Neural crest cell (in vitro differentiated cells): ENCODE results near the gene PDPK1. TPM values are rescaled to one million over a fixed set of nuclear protein-coding genes. Genes with fewer than 3 reads are reported as not detected.

Source experiments
- DNase-seq: peaks from one replicate; pipeline ENCODE4 v3.0.0; 2021; ENCODE audit warnings: low read depth, mixed read lengths, low spot score
- H3K27ac Mint-ChIP-seq: one replicate; pipeline ENCODE4 v1.8.0; 2021; ENCODE audit warnings: mild to moderate bottlenecking, mixed read lengths; ENCODE audit not compliant: unreplicated experiment
- H3K27me3 Mint-ChIP-seq: 2 replicates; pipeline ENCODE4 v1.8.0; 2021; ENCODE audit warnings: low read depth, mild to moderate bottlenecking, mixed read lengths
- H3K36me3 Mint-ChIP-seq: 2 replicates; pipeline ENCODE4 v1.8.0; 2021; ENCODE audit warnings: low read depth, mild to moderate bottlenecking, mixed read lengths
- H3K4me1 Mint-ChIP-seq: 2 replicates; pipeline ENCODE4 v1.8.0; 2021; ENCODE audit warnings: mixed read lengths
- H3K4me3 Mint-ChIP-seq: one replicate; pipeline ENCODE4 v1.8.0; 2021; ENCODE audit warnings: mild to moderate bottlenecking, mixed read lengths
- H3K9me3 Mint-ChIP-seq: 2 replicates; pipeline ENCODE4 v1.8.0; 2021; ENCODE audit warnings: mixed read lengths
- total RNA-seq: library from RNA; stranded (reverse); gene quantifications from 2 replicates; pipeline ENCODE4 v1.2.1, GENCODE V29; 2021
- TF ChIP-seq, protein P1 (sequence below): fragments of 200-600 bp; sonication (generic); conservative IDR thresholded peaks from 2 replicates; pipeline ENCODE4 v1.5.0; 2021; ENCODE audit warnings: antibody characterized with exemption, mild to moderate bottlenecking

Gene PDPK1
- total RNA-seq, 1 donor from 2014 or later: 37.5 TPM

GRCh38 chr16:2529061-2529931, 8.5 kb upstream of the PDPK1 start:
- H3K9me3 Mint-ChIP-seq: no peaks in the 10 kb centered on the region
- TF ChIP-seq, protein P1, sequence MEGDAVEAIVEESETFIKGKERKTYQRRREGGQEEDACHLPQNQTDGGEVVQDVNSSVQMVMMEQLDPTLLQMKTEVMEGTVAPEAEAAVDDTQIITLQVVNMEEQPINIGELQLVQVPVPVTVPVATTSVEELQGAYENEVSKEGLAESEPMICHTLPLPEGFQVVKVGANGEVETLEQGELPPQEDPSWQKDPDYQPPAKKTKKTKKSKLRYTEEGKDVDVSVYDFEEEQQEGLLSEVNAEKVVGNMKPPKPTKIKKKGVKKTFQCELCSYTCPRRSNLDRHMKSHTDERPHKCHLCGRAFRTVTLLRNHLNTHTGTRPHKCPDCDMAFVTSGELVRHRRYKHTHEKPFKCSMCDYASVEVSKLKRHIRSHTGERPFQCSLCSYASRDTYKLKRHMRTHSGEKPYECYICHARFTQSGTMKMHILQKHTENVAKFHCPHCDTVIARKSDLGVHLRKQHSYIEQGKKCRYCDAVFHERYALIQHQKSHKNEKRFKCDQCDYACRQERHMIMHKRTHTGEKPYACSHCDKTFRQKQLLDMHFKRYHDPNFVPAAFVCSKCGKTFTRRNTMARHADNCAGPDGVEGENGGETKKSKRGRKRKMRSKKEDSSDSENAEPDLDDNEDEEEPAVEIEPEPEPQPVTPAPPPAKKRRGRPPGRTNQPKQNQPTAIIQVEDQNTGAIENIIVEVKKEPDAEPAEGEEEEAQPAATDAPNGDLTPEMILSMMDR: peak; percentile 19
- DNase-seq: no peak
- H3K36me3 Mint-ChIP-seq: peaks cover 2% of the 10 kb centered on the region
- H3K27ac Mint-ChIP-seq: no peak overlapping the region
- H3K4me3 Mint-ChIP-seq: peak overlapping the region; percentile 38
- H3K27me3 Mint-ChIP-seq: peaks cover 14% of the 10 kb centered on the region
- H3K4me1 Mint-ChIP-seq: peaks cover 13% of the 10 kb centered on the region

- Mint-ChIP-seq H3K36me3 (no peaks in the 10 kb centered on the region), H3K4me3 (peak overlapping the region; percentile 69), H3K27me3 (peaks cover 17% of the 10 kb centered on the region), H3K9me3 (no peaks in the 10 kb centered on the region), H3K27ac (no peak overlapping the region), H3K4me1 (peaks cover 16% of the 10 kb centered on the region)
- no peak for DNase-seq
- TF ChIP-seq, protein P1: no peak
Measured at GRCh38 chr16:2529961-2530628, 7.7 kb upstream of the PDPK1 start.

GRCh38 chr16:2530629-2531318, 7.0 kb upstream of the PDPK1 start:
- Mint-ChIP-seq H3K27me3 (peaks cover 17% of the 10 kb centered on the region), H3K4me3 (peak overlapping the region; percentile 92), H3K9me3 (no peaks in the 10 kb centered on the region), H3K4me1 (peaks cover 19% of the 10 kb centered on the region), H3K27ac (no peak overlapping the region), H3K36me3 (no peaks in the 10 kb centered on the region)
- TF ChIP-seq, protein P1: no peak
- DNase-seq: no peak

- Mint-ChIP-seq H3K9me3 (no peaks in the 10 kb centered on the region), H3K4me3 (peak within 1 kb of the TSS; percentile 92), H3K27me3 (peaks cover 17% of the 10 kb centered on the region), H3K36me3 (no peaks in the 10 kb centered on the region), H3K27ac (peak within 1 kb of the TSS; percentile 87), H3K4me1 (peaks cover 24% of the 10 kb centered on the region)
- TF ChIP-seq, protein P1: no peak
- no peak for DNase-seq
Measured at GRCh38 chr16:2531371-2531695, 6.5 kb upstream of the PDPK1 start, which contains the start of gene CEMP1. CEMP1 (minus strand) TSS chr16:2531408; CDS start chr16:2531073, 335 bp downstream.

DNA sequence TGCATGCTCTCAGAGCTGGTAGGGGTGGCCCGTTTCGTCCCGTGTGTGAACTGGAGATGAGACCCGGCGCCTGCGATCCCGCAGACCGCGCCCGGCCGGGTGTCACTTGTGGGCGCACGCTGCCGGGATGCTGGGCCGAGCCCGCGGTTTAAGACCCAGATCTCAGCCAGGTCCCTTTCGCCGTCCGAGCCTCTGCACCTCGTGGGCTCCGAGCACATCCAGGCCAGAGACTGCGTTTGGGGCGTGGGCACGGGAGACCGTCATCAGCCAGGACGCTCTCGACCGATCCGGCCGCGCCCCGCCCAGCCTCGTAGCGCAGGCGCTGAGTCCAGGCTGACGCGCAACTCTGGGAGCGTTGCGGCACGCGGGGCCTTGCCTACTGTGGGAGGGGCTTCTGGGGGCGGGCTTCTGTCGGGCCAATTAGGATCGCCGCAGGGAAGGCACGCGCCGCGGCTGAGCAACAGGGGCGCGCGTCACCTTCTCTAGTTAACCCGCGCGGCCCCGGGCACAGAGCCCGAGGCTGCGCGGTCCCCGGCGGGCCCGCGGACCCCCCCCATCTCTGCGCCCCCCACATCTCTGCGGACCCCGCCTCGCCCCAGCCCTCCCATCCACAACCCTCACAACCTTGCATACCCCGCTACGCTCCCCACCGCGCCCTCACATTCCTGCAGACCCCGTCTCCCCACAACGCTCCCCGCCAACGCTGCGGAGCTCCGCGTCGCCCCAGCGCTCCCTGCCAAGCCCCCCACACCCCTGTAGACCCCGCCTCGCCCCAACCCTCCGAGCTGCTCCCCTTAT, 5.9 kb upstream of the PDPK1 start:
- Mint-ChIP-seq H3K27me3 (peaks cover 17% of the 10 kb centered on the region), H3K27ac (peak overlapping the region; percentile 87), H3K4me3 (peak overlapping the region; percentile 92), H3K9me3 (no peaks in the 10 kb centered on the region), H3K4me1 (peaks cover 28% of the 10 kb centered on the region), H3K36me3 (no peaks in the 10 kb centered on the region)
- TF ChIP-seq, protein P1: no peak
- DNase-seq: peak; percentile 94
